Fibroblast of villous mesenchyme (primary cell): ENCODE data around the gene ZNF628. TPM values are rescaled to one million over a fixed set of nuclear protein-coding genes. Genes with fewer than 3 reads are reported as not detected.

ENCODE experiments used
- DNase-seq: peaks from one replicate; pipeline ENCODE4 v3.0.0-alpha.2; 2010; ENCODE audit warnings: low read depth
- H3K4me3 ChIP-seq: 2 replicates; pipeline ENCODE4 v1.5.1; 2011; ENCODE audit warnings: low read depth, mild to moderate bottlenecking, low read length
- total RNA-seq: library from RNA; depleted of rRNA; stranded (reverse); fragments of >200 nt; gene quantifications from 2 replicates; pipeline ENCODE4 v1.2.3, GENCODE V29; 2012
- TF ChIP-seq, protein P1 (sequence below): IDR thresholded peaks from 2 replicates; pipeline ENCODE4 v1.5.1; 2012; ENCODE audit warnings: low read depth, mild to moderate bottlenecking, low read length; ENCODE audit not compliant: insufficient read depth

The ZNF628 gene
- total RNA-seq, 1 donor: 0.86 TPM

DNA sequence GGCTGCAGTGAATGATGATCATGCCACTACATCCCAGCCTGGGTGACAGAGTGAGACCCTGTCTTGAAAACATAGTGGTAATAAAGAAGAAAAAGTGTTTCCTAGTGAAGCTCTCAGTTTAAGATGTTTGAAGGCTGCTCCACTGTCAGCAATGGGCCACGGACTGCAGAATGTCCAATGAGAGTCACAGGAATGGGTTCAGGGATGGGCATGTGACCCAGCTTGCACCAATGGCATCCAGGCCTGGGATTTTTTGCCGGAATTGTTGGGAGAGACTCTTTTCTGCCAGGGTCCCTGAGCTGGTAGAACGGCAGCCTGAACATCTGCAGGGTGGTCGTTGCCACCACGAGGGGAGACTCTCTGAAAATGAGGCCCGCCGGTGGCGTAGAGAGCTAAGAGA lies 39.6 kb upstream of the ZNF628 start:
- TF ChIP-seq, protein P1, sequence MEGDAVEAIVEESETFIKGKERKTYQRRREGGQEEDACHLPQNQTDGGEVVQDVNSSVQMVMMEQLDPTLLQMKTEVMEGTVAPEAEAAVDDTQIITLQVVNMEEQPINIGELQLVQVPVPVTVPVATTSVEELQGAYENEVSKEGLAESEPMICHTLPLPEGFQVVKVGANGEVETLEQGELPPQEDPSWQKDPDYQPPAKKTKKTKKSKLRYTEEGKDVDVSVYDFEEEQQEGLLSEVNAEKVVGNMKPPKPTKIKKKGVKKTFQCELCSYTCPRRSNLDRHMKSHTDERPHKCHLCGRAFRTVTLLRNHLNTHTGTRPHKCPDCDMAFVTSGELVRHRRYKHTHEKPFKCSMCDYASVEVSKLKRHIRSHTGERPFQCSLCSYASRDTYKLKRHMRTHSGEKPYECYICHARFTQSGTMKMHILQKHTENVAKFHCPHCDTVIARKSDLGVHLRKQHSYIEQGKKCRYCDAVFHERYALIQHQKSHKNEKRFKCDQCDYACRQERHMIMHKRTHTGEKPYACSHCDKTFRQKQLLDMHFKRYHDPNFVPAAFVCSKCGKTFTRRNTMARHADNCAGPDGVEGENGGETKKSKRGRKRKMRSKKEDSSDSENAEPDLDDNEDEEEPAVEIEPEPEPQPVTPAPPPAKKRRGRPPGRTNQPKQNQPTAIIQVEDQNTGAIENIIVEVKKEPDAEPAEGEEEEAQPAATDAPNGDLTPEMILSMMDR: no peak
- no peak for DNase-seq
- no peak overlapping the region for H3K4me3 ChIP-seq

DNA sequence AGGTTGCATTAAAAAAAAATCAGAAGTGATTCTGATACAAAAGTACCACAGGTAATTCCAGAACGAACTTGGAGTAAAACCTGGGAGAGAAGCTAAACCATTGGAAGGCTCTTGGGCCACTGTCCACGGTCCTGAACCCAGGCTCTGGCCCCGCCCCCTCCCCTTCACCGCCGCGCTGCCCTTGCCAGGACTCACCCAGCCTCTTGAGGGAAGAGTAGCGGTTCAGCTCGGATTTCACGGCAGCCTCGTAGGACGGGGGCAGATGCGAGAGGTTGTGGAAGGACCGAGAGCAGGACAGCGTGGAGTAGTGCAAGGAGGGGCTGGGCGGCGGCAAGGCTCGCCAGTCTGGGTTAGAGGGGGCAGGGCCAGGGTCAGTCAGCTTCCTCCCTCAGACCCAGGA lies 39.0 kb upstream of the ZNF628 start:
- DNase-seq: peak; percentile 57
- TF ChIP-seq, protein P1: no peak
- H3K4me3 ChIP-seq: no peak overlapping the region

DNA sequence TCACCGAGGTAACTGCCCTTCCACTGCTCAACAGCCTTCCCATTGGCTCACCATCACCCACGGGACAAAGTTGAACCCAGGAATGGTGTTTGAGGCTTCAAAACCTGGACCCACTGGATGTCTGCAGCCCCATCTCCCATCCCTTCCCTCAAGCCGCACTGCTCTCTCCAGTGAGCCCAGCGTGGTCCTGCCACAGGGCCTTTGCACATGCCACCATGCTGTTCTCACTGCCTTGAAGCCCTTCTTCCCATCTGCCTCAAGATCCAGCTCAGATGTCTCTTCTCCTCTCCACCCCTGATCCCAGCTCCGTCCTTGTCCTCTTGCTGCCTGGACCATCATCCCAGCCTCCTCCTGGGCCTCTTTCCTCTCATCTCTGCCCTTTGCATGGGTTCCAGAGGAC lies 37.4 kb upstream of the ZNF628 start:
- no peak overlapping the region for H3K4me3 ChIP-seq
- TF ChIP-seq, protein P1: no peak
- no peak for DNase-seq

DNA sequence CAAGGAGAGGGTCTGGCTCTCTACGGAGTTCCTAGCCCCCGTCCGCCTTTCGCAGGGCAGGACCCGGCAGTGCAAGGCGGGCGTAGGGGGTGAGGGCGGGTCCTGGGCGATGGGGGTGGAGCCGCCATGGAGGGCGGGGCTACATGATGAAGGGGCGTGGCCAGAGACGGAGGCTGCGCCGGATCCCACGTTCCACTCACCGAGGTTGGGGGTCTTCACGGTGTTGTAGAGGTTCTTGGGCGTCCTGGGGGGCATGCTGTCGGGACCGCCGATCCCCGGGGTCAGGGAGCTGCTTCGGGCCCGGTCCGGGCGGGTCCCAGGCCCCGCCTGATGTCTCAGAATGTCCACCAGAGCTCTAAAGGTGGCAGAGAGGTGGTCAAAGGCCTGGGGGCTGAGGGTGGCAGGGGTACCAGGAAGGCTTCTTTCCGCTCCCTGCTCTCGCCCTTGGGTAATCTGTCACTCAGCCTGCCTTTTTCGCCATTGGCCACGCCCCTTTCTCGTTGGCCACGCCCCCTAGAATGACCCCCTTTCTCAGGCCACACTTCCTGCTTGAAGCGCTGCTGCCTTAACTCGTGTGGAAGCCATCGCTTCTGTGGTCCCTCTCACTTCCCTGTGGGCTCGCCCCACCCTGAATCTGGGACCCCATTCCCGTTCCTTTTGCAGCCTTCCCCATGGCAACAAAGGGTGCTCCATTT lies 35.9 kb upstream of the ZNF628 start:
- TF ChIP-seq, protein P1: no peak
- H3K4me3 ChIP-seq: no peak overlapping the region
- DNase-seq: no peak

DNA sequence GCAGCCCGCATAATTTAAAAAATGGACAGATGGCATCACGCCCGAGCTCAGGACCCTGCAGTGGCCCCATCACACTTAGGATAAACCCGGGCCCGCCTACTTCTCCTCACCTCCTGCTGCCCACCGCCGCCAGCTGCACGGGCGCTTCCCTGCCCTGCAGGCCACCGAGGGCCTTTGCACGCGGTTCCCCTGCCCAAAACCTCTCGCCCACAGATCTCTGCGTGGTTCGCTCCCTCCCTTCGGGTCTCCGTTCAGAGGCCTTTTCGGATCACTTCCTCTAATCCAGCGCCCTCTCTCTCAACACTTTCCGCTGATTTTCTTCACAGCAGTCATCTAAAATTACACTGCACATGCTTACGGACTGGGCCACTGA lies 35.1 kb upstream of the ZNF628 start:
- H3K4me3 ChIP-seq: no peak overlapping the region
- DNase-seq: no peak
- TF ChIP-seq, protein P1: no peak

DNA sequence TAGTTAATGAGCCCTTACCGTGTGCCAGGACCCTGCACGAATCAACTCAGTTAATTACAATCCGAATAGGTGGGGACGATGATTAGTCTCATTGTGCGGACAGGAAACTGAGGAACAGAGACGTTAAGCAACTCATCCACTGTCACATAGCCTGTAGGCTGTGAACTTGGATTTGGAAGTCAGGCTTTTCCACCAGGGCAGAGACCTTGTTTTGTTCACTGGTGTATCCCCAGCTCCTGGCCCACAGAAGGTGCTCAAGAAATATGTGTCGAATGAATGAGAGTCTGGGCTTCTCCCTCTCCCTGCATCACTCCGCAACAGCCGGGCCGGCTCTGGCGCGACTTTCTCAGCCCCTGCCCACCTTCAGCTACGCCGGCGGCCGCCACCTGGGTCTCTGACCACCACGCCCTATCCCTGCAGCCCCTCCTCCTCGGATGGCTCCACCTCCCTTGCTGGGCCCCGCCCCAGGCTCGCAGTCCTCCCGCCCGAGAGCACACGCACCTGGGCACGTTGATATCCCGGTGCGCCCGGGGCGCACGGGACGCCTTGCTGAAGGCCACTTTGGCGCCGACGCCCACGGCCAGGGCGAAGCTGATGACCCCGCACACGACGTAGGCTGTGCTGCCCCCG lies 34.6 kb upstream of the ZNF628 start:
- H3K4me3 ChIP-seq: no peak overlapping the region
- DNase-seq: no peak
- TF ChIP-seq, protein P1: no peak
